Activated CD4-positive, CD25-positive, alpha-beta regulatory T cell treated with anti-CD3 and anti-CD28 coated beads, Interleukin-2, amount 50 U/mL, for 72 hours (primary cell): ENCODE measurements around the gene CCRL2.
"Not testable (repeated sequence)": the region's sequence is repeated elsewhere in the genome, so short reads cannot be mapped to it uniquely, and the experiment has no call there.

Source experiments
- DNase-seq: peaks from one replicate; pipeline ENCODE4 v3.0.0; 2021

CCRL2 gene

DNA sequence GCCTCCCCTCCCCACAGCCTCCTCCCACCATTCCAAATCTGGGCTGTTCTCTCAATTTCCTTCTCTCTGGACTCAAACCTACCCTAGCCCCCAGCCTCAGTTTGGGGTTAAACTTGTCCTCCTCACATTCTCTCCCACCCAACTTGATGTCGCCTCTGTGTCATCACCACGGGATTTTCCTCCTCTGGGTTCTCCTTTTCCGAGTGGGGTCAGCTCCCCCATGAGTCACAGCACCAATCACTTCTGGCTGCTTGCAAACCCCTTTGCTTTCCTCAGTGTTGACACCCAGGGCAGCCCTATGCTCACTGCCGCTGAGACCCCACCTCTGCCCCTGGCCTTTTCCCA, 644 bp upstream of the CCRL2 start:
- no peak for DNase-seq

DNA sequence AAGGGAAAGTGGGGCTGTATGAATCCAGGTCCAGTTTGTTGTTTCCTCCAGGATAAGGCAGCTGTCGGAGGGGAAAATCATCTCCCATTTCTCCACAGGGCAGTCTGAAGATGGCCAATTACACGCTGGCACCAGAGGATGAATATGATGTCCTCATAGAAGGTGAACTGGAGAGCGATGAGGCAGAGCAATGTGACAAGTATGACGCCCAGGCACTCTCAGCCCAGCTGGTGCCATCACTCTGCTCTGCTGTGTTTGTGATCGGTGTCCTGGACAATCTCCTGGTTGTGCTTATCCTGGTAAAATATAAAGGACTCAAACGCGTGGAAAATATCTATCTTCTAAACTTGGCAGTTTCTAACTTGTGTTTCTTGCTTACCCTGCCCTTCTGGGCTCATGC, 911 bp downstream of the CCRL2 start:
- DNase-seq: no peak

DNA sequence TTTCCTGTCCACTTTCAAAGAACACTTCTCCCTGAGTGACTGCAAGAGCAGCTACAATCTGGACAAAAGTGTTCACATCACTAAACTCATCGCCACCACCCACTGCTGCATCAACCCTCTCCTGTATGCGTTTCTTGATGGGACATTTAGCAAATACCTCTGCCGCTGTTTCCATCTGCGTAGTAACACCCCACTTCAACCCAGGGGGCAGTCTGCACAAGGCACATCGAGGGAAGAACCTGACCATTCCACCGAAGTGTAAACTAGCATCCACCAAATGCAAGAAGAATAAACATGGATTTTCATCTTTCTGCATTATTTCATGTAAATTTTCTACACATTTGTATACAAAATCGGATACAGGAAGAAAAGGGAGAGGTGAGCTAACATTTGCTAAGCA, 1.8 kb downstream of the CCRL2 start:
- DNase-seq: no peak

DNA sequence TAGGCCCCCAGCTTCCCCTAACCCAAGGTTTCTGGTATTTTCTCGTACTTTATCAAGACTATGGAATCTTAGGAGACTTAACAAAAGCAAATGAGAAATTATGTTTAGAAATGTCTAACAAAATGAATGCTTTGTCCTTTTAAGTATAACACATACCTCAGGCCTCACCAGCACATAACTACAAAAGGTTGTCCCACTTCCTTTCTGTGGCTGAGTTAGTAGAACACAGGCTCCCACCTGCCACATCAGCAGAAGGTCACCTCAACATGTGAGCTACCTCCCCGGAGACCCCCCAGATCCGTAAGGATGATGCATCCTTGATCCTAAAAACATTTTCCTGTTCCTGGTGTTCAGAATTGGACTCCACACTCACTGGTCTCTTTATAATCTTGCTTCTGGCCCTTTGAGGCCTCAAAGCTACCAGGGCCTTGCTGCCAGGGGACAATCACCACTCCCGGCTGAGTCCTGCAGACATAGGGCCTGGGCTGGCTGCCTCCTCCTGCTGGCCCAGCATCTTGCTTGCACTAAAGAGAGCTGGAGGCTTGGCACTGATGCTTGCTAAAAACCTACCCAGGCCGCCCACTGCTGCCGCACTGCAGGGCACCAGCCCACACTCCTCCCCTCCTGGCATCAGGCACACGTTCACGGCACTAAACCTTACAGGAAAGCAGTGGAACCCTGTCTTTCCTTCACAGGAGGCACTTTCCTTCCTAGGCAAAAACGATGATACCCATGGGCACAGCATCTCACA, 2.9 kb downstream of the CCRL2 start:
- DNase-seq: no peak

DNA sequence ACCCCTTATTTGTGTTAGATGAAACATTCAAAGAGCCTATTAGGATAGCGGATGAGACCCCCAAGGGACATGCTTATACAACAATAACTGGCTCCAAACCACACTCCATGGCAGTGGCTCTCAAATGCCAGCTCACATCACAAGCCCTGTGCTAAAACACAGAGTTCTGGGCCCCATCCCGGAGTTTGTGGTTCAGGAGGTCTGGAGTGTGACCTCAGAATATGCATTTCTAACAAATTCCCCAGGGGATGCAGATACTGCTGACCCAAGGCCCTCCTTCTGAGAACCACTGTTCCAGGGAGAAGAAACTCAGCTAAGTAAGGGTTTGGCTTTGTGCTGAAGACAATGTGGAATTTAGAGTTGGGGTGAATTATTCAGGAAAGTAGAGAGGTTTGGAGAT, 3.6 kb downstream of the CCRL2 start:
- no peak for DNase-seq

DNA sequence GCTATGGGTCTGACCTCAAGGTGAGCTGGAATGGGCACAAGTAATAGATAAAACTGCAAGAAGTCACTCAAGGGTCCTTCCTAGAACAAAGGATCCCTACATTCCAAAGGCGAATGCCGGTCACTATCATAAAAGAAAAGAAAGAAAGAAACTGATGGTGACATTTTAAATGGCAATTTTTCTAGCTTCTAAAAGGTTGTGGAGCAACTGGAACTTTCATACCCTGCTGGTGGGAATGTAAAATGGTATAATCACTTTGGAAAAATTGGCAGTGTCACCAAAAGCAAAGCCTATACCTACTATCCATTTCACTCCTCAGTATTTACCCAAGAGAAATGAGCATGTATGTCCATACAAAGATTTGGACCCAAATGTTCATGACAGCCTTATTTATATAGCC, 4.2 kb downstream of the CCRL2 start:
- no peak for DNase-seq

DNA sequence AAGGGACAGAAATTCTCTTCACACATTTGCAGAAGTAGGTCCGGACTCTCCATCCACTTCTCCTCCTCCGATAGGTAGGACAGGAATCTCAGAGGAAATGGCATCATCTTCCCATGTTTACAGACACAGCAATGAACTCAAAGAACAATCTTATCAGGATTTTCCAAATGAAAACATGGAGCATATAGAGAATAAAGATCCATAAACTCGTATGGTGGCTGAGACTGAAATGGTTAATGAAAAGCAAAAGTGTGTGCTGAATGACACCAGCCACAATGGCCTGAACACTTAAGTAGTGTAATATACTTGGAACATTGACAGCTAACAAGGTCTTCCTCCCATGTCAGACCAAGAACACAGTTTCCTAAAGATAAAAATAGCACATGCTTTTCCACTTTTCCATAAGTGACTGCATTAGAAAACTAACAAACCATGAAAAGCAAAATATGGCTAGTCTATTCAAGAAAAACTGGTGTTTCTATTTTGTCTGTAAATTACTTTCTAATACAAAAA, 5.8 kb downstream of the CCRL2 start:
- no peak for DNase-seq

DNA sequence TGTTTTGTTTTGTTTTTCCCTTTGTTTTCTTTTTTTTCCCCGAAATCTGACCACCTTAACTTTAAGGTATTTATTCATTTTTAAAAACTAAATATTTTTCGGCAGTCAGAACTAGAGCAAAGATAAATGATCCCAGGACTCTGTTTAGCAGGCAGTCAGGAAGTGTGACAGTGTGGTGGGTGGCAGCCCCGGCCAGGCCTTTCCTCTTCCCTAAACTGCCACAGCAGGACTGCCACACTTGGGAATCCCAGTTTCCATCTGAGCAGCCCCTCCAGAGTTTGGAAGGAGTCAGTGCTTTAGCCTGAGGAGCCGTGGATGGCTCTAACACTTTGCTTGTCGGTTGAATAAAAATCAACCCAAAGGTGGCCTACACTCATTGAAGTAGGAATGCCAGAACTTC, 6.9 kb downstream of the CCRL2 start:
- no peak for DNase-seq

DNA sequence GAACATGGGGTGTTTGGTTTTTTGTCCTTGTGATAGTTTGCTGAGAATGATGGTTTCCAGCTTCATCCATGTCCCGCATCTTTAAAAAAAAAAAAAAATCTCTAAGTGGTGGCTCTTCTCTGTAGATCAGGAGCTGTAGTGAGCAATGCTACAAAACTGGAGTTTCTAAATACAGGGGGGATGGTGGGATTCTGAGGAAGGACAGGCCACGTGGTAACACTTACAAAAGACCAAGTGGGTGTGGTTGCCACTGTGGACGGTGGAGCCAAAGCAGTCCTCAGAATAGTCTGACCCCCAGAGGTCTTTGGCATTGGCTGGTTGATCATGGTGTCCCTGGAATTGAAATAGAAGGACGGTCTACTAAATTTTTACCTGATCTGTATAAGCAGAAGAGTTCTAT, 7.7 kb downstream of the CCRL2 start:
- DNase-seq: no peak

DNA sequence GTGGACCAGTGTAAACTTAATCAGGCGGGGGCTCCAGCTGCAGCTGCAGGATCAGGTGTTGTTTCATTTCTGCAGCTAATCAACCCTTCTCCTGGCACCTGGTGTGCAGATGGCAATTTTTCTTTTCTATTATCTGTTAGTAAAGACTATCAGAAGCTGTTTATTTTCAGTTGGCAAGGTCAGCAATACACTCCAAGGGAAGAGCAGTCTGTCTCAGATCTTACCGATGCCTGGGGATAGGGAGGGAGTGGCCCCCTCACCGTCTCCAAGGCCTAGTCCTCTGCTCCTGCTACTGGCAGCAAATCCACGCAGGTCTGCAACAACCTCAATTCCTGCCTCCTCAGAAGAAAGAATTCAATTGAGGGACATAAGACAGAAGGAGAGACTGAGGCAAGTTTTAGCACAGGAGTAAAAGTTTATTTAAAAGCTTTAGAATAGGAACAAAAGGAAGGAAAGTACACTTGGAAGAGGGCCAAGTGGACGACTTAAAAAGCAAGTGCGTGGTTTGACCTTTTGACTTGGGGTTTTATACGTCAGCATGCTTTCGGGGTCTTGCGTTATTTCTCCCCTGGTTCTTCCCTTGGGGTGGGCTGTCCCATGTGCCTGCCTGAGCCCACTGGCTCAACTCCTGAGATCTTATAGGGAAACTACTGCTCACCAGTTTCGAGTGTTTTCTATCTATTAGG, 9.2 kb downstream of the CCRL2 start:
- no peak for DNase-seq

DNA sequence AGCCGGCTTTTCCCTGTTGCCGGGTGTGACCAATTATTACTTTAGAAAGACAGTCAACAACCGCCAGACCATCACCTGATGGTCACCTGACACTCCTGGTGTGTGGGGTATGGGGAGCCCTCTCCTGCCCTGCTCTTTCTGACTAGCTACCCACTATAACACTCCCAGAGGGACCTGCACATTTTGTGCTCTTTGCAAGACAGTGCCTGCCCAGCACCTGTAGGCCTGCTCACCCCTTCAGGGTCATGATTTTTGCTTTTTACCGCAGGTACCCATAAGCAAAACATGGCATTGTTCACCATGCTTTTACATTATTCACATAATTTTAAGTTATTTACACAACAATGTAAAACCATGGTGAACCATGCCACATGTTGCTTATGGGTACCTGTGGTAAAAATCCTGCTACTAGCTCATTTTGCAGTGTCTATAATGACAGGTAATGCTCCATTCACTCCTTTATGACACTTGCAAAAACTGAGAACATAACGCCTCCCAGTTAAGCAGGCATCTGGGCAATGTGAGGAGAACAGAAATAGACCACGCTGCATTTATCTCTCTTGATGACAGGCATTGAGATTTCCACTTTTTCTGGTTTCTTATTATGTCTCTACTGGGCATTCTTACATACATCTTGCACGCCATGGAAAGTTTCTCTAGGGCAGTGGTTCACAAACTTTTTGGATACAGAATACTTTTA, 9.9 kb downstream of the CCRL2 start:
- DNase-seq: no peak

DNA sequence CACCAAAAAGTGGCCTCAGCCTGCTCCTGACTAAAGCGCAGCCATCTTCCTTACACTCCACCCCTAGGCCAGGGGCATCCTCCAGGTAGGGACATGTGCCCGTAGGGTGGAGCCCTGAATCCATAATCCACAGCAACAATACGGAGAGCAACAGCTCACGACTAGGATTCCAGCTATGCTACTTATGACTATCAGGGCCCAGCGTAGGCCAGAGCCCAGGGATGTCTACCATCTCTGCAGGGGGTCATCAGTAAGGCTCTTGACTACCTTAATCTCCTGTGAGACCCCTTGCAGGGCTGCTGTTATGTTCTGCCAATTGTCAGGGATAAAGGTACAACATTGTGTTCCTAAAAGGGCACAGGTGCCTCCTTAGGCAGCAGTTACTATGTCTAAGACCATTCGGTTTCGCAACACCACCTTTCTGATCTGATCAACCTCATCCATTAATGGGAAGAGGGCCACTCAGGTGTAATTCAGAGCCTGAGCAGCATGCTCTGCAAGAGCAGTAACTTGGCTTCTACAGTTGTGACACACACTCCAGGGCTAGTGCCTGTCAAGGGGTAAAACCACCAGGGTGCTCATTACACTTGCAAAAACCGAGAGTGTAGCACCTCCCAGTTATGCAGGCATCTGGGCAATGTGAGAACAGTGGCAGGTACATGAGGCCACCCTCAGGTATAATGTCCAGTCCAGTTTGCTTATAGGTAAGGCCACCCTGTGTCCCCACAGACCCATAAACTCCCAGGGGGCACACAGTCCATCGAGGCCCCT, 11.0 kb downstream of the CCRL2 start:
- DNase-seq: no peak

DNA sequence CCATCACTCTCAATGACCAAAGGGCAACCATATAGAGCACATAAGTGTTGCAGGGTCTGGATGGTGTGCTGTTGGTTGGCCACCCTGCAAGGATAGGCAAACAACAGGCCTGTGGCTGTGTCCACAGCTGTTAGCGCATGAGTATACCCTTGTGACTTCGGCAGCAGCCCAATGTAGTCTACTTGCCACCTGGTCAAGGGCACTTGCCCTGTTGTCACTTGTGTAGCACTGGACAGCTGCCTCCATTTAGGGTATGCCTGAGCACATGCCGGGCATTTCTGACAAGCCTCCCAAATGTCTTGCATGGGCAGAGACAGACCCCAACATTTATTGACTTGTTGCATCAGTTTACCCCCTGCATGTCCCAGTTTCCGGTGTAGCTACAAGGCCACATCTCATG, 12.8 kb downstream of the CCRL2 start:
- DNase-seq: no peak

DNA sequence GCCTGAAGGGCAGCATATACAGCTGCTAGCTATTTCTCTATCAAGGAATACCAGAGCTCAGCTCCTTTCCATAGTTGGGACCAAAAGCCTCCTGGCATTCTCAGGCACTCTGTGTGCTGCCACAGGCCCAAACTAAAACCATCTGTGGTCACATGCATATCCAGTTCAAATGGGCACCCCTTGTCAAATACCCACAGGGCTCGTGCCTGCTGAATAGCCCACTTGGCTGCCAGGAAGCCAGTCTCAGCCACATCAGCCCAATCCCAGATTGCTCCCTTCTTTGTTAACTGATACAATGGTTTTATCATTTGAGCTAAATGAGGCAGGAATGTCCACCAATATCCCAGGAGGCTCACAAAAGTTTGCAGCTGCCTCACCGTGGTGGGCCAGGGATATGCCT, 13.9 kb downstream of the CCRL2 start:
- no peak for DNase-seq

DNA sequence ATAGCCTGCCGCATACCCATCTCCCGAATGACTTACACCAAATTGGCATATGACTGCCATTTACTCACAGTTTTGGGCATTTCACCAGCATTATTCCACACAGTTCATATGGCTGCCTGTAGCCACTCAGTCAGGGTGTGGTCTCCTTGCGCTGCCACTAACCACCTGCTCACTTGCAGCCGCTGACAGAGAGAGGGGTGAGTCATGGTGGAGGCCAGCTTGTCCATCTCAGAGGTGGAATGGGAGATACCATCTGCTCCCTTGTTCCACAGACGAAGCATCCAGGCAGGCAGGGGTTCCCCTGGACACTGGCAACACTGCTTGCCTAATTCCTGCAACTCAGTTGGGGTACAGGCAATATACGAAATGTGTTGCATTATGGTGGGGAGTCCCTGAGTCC, 15.6 kb downstream of the CCRL2 start:
- no peak for DNase-seq

DNA sequence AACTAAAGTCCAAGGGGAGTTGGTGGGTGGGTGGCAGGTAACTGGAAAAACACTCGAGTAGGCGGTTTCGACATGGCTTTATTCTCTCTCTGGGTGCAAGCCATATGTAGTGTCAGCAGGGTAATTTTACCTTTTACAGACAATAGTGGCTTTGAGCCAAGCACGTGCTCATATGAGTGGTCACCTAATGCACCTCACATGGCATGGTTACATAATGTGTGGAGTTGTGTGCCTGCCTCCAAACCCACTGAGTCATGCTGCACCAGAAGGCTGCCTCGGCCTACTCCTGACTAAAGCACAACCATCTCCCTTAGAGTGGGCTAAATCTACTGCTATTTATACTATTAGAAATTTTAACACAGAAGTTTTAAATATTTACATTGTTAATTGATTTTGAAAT, 16.5 kb downstream of the CCRL2 start:
- DNase-seq: no peak

DNA sequence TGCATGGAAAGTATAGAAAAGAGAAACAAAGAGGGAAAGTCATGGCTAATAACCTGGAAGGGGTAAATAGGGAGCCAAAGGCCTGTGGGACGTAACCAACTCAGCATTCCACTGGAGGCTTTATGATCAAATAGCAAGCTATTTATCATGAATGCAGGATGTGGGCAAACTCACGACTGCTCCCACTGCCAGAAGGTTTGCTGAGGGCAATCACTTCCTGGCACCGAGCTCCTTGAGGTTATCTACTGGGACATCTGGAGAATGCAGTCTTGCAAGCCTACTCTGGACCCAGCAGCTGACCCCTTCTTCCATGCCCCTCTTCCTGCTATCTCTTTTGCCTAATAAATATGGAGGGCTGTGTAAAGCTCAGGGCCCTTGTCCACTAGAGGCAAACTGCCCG, 19.4 kb downstream of the CCRL2 start:
- not testable (repeated sequence) for DNase-seq

DNA sequence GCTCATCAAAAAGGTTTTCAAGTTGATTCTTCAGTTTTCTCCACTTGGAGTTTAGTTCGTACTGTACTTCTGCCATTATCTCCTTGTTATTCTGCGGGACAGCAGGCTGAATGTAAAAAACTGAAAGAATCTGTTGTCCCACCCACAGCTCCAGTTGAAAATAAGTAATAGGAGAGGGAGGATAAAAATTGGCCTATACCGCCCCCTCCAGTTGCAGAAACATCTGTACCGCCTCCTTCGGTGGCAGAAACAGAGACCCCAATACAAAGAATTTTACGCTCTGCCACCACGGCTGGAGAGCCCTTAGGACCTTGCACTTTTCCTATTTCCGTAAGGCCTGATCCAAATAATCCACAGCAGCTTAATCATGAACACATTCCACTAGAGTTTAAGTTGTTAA, 20.3 kb downstream of the CCRL2 start:
- DNase-seq: not testable (repeated sequence)

DNA sequence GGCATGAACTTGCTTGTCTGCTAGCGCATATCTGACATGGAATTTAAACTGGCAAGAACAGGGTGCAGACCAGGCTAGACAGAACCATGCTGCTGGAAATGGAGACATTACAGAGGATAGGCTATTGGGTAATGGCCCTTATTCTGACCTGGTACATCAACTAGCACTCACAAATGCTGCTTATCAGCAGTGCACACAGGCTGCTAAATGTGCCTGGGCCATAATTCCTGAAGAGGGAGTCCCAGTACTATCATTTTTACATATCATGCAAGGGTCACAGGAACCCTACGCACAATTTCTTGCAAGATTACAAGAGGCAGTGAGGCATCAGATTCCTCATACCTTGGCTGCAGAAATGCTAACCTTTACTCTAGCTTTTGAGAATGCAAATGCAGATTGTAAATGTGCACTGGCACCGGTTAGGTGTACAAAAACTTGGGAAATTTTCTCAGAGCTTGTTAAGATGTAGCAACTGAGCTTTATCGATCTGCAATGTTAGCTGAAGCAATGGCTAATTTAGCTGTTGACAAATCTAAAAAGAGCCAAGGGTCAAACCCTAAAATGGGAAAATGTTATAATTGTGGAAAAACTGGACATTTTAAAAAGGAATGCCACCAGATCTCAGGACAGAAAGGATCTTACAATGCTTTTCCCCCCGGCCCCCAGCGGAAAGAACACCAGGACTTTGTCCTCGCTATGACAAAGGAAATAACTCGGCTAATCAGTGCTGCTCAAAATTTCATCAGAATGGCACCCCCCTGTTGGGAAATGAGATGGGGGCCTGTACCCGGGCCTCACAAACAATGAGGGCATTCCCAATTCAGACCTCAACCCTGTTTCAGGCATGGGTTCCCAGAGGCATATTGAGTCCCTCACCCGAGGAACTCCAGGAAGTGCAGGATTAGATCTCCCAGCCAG, 21.1 kb downstream of the CCRL2 start:
- no peak for DNase-seq

DNA sequence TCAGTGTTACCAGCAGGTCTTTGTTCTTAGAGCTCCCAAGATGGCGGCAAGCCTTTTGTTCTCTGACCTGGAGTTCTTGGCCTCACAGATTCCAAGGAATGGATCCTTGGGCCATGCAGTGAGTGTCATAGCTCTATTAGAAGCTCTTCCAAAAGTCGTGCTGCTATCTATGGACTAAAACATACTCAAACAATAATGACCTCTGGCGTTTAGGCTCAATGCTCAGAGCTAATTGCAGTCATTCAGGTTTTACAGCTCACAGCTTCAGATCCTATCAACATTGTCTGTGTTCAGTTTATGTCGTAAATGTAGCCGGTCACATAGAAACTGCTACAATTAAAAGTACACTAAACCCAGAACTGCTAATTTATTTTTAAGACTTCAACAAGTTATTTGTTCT, 22.2 kb downstream of the CCRL2 start:
- no peak for DNase-seq

DNA sequence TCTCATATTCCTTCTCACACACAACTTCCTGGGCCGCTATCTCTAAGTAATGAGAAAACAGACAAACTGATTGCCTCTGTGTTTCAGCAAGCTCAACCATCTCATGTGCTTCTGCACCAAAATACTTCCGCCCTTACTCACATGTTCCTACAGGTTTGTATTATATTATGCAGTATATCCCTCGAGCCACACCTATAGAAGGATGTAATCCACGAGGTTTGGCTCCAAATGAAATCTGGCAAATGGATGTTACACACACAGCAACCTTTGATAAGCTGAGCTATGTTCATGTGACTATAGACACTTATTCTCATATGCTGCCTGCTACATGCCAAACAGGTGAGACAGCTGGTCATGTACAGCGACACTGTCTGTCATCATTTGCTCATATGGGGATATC, 22.6 kb downstream of the CCRL2 start:
- no peak for DNase-seq

DNA sequence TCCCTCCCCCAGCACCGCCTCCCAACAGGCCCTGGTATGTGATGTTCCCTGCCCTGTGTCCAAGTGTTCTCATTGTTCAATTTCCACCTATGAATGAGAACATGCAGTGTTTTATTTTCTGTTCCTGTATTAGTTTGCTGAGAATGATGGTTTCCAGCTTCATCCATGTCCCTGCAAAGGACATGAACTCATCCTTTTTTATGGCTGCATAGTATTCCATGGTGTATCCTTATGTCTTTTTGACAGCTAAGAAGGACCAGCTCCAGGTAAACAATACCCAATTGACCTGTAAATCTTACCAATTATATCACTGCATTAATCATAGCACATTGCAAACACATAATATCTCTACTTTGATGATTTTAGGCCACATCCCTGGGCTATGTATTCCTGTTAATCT, 23.8 kb downstream of the CCRL2 start:
- not testable (repeated sequence) for DNase-seq
